Central memory CD8-positive, alpha-beta T cell (primary cell): ENCODE measurements around the gene RASA4.
"Not testable (repeated sequence)": the region's sequence is repeated elsewhere in the genome, so short reads cannot be mapped to it uniquely, and the experiment has no call there.

ENCODE experiments used
- ATAC-seq: fragments of 150-1000 bp; cut with Tn5 transposase; replicated peaks from 2 replicates; pipeline ENCODE4 v1.10.0; 2022; ENCODE audit warnings: mild to moderate bottlenecking, moderate FRiP score, moderate number of reproducible peaks; ENCODE audit not compliant: poor library complexity, severe bottlenecking; ENCODE audit errors: extremely low read depth
- DNase-seq, 2 donors: peaks; one replicate each; pipeline ENCODE4 v3.0.0; 2021; ENCODE audit warnings: low spot score in 2 of 2
- H3K27ac Mint-ChIP-seq: one replicate; pipeline ENCODE4 v1.8.0; 2022; ENCODE audit warnings: low read depth, mild to moderate bottlenecking, moderate library complexity, mixed read lengths
- H3K27me3 Mint-ChIP-seq: one replicate; pipeline ENCODE4 v1.8.0; 2022; ENCODE audit warnings: mixed read lengths
- H3K36me3 Mint-ChIP-seq: one replicate; pipeline ENCODE4 v1.8.0; 2022; ENCODE audit warnings: mild to moderate bottlenecking, moderate library complexity, mixed read lengths; ENCODE audit not compliant: insufficient read depth
- H3K4me1 Mint-ChIP-seq: one replicate; pipeline ENCODE4 v1.8.0; 2022; ENCODE audit warnings: mixed read lengths
- H3K4me3 Mint-ChIP-seq: one replicate; pipeline ENCODE4 v1.8.0; 2022; ENCODE audit warnings: mild to moderate bottlenecking, moderate library complexity, mixed read lengths
- H3K9me3 Mint-ChIP-seq: one replicate; pipeline ENCODE4 v1.8.0; 2022; ENCODE audit warnings: mixed read lengths

The RASA4 gene

DNA sequence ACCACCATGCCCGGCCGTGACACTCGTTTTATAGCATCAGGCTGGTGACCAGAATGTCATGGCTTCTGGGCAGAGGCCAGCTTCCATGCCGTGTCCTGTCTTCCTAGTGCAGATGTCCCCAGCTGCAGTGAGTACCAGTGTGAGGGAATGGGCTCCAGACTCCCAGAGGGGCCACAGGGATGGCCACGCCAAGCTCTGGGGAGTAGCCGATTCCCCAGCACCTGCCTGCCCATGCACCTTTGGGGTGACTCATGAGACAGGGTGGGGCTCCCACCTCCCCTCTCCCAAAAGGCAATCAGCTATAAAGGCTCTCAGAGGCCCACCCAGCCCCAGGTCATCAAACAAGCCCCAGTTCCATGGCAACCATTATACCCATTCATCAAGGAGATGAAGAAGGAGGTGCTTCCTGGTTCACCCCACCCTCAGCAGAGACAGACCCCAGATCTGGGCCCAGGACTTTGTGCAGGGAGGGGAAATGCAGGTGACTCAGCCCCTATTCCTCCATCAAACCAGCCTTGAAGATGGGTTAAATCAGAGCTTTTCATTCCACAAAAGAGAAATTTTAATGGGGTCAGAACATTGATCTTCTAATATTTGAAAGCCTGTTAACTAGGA, 65.6 kb downstream of the RASA4 start, which contains the start of gene SPDYE2:
Gene SPDYE2 (plus strand): TSS at position 419 of the 615 bp plus-strand sequence. CDS start 2,030 bp downstream, outside the sequence.
- H3K27ac Mint-ChIP-seq, H3K27me3 Mint-ChIP-seq, H3K4me1 Mint-ChIP-seq, ATAC-seq, H3K36me3 Mint-ChIP-seq, H3K9me3 Mint-ChIP-seq, H3K4me3 Mint-ChIP-seq, DNase-seq: not testable (repeated sequence)

DNA sequence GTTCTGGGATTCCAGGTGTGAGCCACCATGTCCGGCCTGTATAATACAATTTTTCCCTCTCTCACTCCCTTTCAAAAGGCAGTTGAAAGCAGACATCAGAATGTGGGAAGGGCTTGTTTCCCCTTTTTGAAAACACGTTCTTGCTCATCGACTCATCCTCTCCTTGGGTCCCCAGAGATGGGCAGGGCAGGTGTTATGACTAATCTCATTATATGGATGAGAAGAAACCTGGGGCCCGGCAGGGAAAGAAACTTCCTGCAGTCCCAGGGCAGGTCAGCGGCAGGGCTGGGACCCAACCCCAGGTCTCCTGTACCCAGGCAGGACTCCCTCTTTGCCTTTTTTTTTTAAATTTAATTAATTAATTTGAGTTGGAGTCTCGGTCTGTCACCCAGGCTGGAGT, 70.2 kb downstream of the RASA4 start:
- H3K4me3 Mint-ChIP-seq, ATAC-seq, H3K27me3 Mint-ChIP-seq, H3K27ac Mint-ChIP-seq, DNase-seq, H3K36me3 Mint-ChIP-seq, H3K4me1 Mint-ChIP-seq, H3K9me3 Mint-ChIP-seq: not testable (repeated sequence)

DNA sequence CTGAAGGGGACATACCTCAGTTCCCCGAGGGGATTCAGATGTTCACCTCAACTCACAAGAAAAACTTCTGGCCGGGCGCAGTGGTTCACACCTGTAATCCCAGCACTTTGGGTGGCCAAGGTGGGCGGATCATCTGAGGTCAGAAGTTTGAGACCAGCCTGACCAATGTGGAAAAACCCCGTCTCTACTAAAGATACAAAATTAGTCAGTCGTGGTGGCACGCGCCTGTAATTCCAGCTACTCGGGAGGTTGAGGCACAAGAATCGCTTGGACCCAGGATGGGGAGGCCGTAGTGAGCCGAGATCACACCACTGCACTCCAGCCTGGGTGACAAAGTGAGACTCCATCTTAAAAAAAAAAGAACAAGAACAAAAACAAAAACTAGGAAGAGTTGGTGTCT, 71.3 kb downstream of the RASA4 start:
- H3K27ac Mint-ChIP-seq, H3K27me3 Mint-ChIP-seq, H3K9me3 Mint-ChIP-seq, ATAC-seq, H3K4me3 Mint-ChIP-seq, H3K4me1 Mint-ChIP-seq, H3K36me3 Mint-ChIP-seq, DNase-seq: not testable (repeated sequence)

DNA sequence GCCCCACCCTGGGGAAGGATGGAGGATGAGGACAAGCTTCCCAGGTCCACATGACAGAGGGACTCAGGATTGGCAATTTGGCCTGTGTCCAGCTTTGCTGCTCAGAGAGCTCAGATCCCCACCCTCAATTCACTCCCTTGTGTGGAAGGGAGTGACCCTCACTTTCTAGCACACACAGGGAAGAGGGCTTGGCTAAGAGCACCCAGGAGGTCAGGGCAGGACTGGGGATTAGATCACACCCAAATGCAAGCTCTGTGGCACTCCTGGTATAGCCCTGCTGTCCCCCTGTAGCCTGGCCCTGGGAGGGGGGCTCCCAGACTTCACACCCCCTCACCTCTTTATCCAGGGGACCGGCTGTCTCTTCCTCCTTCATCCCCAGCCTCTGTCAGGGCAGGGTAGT, 72.2 kb downstream of the RASA4 start:
- H3K4me1 Mint-ChIP-seq, ATAC-seq, H3K9me3 Mint-ChIP-seq, DNase-seq, H3K27me3 Mint-ChIP-seq, H3K4me3 Mint-ChIP-seq, H3K36me3 Mint-ChIP-seq, H3K27ac Mint-ChIP-seq: not testable (repeated sequence)

DNA sequence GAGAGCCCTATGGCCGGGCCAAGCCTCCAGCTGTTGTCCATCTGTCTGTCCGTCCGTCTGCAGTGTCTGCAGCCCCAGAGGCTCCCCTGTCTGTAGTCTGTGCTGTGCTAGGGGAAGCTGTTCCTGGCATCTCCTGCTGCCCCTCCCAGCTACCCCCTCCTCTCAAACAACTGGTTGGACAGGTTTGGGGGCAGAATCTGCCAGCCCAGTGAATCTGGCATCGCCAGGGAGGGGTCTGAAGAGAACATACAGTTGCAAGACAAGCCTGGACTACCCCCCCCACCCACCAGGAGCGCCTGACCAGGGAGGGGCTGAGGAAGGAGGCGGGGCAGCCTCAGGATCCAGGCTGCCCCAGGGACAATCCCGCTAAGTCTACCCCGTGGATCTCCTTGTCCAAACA, 73.0 kb downstream of the RASA4 start, which contains the start of gene UPK3BL2:
Gene UPK3BL2 (minus strand): TSS at position 101 of the 400 bp plus-strand sequence. CDS start 60 bp downstream, at position 41.
- H3K9me3 Mint-ChIP-seq, DNase-seq, H3K27ac Mint-ChIP-seq, H3K27me3 Mint-ChIP-seq, H3K4me1 Mint-ChIP-seq, ATAC-seq, H3K4me3 Mint-ChIP-seq, H3K36me3 Mint-ChIP-seq: not testable (repeated sequence)

DNA sequence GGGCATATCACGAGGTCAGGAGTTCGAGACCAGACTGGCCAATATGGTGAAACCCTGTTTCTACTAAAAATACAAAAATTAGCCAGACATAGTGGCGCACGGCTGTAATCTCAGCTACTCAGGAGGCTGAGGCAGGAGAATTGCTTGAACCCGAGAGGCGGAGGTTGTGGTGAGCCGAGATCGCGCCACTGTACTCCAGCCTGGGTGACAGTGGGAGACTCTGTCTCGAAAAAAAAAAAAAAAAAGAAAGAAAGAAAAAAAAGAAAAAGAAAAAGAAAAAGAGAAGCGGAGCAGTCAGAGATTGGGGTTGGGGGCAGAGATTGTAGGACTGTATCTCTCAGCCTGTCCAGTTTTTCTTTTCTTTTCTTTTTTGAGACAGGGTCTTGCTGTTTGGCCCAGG, 73.8 kb downstream of the RASA4 start:
- H3K27ac Mint-ChIP-seq, ATAC-seq, DNase-seq, H3K9me3 Mint-ChIP-seq, H3K36me3 Mint-ChIP-seq, H3K27me3 Mint-ChIP-seq, H3K4me1 Mint-ChIP-seq, H3K4me3 Mint-ChIP-seq: not testable (repeated sequence)

DNA sequence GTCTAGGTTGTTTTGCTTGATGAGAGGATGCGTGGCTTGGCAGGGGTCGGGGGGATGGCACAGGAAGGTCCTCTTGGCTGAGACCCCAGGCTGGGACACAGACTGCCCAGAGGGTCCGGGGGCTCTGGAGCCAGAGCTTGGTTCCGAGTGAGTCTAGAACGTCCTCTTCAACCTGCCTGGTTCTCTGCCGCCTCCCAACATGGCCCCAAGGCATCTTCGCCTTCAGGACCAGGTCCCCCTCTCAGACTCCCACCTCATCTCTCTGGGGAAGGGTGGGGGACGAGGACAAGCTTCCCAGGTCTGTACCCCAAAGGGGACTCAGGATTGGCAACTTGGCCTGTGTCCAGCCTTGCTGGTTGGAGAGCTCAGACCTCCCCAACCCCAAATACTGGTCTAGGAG, 74.5 kb downstream of the RASA4 start:
- not testable (repeated sequence) for H3K4me3 Mint-ChIP-seq, ATAC-seq, H3K4me1 Mint-ChIP-seq, H3K9me3 Mint-ChIP-seq, H3K36me3 Mint-ChIP-seq, H3K27ac Mint-ChIP-seq, DNase-seq, H3K27me3 Mint-ChIP-seq

DNA sequence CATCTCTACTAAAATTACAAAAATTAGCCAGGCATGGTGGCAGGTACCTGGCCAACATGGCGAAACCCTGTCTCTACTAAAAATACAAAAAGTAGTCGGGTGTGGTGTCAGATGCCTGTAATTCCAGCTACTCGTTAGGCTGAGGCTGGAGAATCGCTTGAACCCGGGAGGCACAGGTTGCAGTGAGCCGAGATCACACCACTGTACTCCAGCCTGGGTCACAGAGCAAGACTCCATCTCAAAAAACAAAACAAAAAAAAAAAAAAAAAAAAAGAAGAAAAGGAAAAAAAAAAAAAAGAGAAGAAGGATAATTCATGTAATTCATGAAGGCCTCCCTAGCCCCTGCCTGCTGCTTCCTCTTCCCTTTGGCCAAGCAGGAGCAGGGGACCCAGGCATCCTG, 76.0 kb downstream of the RASA4 start:
- H3K4me3 Mint-ChIP-seq, H3K27ac Mint-ChIP-seq, H3K4me1 Mint-ChIP-seq, ATAC-seq, H3K27me3 Mint-ChIP-seq, H3K9me3 Mint-ChIP-seq, DNase-seq, H3K36me3 Mint-ChIP-seq: not testable (repeated sequence)

DNA sequence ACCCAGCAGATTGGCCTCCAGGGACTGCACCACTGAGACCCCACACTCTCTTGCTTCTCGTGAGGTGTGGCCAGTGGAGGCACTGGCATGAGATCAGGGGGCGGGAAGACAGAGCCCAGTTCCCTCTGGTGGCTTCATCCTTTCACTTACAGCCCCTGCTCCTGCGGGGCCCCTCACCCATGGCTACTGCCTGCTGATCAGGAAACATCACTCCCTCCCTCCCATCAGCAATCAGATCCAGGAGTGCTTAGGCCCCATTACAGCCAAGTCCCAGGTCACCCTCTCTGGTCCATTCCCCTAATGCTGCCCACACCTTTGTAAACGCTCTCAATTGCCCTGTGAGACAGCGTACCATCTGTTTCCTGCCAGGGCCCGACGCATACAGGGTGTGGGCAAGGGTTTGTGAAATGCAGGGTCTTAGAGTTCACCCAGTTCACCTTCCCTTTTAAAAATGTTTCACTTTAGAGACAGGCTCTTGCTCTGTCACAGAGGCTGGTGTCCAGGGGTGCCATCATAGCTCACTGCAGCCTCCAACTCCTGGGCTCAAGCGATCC, 81.4 kb downstream of the RASA4 start:
- not testable (repeated sequence) for H3K36me3 Mint-ChIP-seq, H3K27ac Mint-ChIP-seq

DNA sequence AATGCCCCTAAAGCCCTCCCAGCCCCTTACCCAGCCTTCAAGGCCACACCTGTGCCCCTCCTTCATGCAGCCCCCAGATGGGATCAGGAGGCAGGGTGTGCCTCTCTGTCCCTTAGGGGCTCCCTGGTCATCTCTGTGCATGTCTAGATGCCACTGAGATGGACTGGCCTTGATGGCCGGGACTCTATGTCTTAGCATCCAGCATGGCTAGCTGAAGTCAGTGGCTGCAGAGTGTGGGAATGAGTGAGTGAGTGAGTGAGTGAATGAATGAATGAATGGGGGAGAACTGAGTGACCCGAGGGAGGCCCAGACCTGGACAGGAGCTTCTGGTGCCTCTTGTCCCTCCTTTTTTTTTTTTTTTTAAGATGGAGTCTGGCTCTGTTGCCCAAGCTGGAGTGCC, 84.4 kb downstream of the RASA4 start:
- ATAC-seq, H3K36me3 Mint-ChIP-seq, H3K4me3 Mint-ChIP-seq, H3K27me3 Mint-ChIP-seq, DNase-seq, H3K9me3 Mint-ChIP-seq, H3K27ac Mint-ChIP-seq, H3K4me1 Mint-ChIP-seq: not testable (repeated sequence)

More for the DNA sequence above, 81.4 kb downstream of the RASA4 start:
- ATAC-seq, H3K9me3 Mint-ChIP-seq, H3K4me3 Mint-ChIP-seq, H3K27me3 Mint-ChIP-seq, H3K4me1 Mint-ChIP-seq, DNase-seq: not testable (repeated sequence)

DNA sequence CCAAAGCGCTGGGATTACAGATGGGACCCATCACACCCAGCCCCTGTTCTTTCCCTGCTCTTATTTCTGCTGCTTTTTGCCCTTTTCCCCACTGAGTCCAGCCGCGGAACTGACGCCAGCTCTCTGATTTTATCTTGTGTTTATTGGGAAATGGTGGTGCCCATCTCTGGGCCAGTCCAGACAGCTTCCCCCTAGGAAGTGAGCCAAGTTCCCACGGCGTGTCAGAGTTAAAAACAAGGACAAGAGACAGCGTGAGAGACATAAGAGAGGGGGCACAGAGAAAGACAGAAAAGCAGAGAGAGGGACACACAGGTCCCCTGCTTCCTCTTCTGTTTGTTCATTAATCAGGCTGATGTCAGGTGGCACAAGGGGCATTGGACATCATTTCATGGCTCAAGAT, 85.0 kb downstream of the RASA4 start:
- not testable (repeated sequence) for H3K9me3 Mint-ChIP-seq, H3K36me3 Mint-ChIP-seq, H3K27ac Mint-ChIP-seq, H3K27me3 Mint-ChIP-seq, ATAC-seq, H3K4me3 Mint-ChIP-seq, H3K4me1 Mint-ChIP-seq, DNase-seq

DNA sequence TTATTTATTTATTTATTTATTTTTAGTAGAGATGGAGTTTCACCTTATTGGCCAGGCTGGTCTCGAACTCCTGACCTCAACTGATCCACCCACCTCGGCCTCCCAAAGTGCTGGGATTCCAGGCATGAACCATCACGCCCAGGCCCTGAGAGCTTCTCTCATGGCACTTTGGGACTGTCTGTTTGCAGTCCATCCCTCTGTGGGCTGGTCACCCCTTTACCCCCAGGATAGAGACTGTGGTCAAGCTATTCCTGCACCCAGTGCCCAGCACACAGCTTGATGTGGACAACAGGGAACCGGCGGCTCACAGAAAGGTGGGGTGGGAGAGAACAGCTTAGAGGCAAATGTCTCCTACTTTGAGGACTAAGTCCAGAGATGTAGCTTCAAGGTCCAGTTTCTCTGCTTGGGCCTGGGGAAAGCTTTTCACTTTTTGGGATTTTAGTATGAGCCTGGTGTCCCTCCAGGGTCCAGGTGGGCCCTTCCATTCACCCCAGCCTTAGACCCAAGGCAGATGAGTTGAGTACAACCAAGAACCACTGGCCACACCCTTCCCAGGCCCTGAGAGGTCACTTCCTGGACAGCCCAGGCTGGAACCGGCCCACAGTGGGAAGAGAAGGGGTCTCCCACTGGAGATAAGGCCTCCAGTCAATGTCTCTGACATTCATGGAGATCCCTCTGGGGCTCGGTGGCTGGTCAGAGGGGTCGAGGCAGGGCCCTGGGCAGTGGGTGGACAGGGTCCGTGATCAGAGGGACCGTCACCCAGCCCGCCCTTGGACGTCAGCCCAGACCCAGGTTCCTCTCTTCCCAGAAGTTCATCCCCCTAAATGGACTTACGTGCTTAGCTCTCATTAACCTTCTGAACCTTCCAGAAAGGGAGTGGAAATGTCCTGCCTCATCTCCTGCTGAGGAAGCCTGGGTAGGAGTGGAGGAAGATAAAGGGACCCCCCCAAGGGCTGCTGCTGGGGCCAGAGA, 88.4 kb downstream of the RASA4 start:
- not testable (repeated sequence) for H3K4me1 Mint-ChIP-seq, H3K36me3 Mint-ChIP-seq, H3K27ac Mint-ChIP-seq, H3K27me3 Mint-ChIP-seq, ATAC-seq, H3K9me3 Mint-ChIP-seq, DNase-seq, H3K4me3 Mint-ChIP-seq

DNA sequence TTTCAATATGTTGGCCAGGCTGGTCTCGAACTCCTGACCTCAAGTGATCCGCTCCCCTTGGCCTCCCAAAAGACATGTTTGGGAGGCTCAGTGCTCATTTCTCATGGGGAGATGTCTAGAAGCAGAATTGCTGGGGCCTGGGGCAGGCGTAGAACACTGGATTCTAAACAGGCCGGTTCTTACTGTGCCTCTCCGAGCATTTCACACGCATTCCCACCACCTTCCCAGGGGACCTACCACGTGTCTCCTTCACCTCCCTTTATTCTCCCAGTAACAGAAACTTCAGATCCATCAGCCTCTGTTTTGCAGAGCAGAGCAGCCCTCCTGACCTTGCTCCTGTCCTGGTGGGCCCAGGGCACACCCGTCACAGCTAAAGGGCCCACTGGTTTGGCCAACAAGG, 89.4 kb downstream of the RASA4 start:
- not testable (repeated sequence) for H3K27ac Mint-ChIP-seq, H3K9me3 Mint-ChIP-seq, H3K4me1 Mint-ChIP-seq, H3K36me3 Mint-ChIP-seq, ATAC-seq, H3K27me3 Mint-ChIP-seq, DNase-seq, H3K4me3 Mint-ChIP-seq
